ENCODE results near the gene KCTD4.

The KCTD4 gene

GRCh38 chr13:45220403-45220802, 19.6 kb upstream of the KCTD4 start:
- TF ChIP-seq CTCF (IDR thresholded peaks at IDR 0.05; ENCODE audit: low read depth, low read length, poor library complexity, severe bottlenecking) (no peak), EZH2phosphoT487 (IDR thresholded peaks at IDR 0.05; ENCODE audit: borderline replicate concordance, low read length) (no peak)
- no peaks in the 10 kb centered on the region for H3K9me3 ChIP-seq (ENCODE audit: control insufficient read depth, insufficient read depth, low read length)
- no peaks in the 10 kb centered on the region for H4K20me1 ChIP-seq (ENCODE audit: control insufficient read depth, insufficient read depth, low read depth, low read length)
- no peak overlapping the region for H3K27ac ChIP-seq (ENCODE audit: low read depth, low read length)
- H3K27me3 ChIP-seq (ENCODE audit: control insufficient read depth, low read length) = no peaks in the 10 kb centered on the region
- H3K4me2 ChIP-seq (ENCODE audit: low read length) = no peak overlapping the region
- no peaks in the 10 kb centered on the region for H3F3A ChIP-seq (ENCODE audit: control insufficient read depth, insufficient read depth)
- H3K4me1 ChIP-seq (ENCODE audit: control insufficient read depth, low read length) = no peaks in the 10 kb centered on the region
- H3K4me3 ChIP-seq (ENCODE audit: low read length) = no peak overlapping the region
- H3K36me3 ChIP-seq (ENCODE audit: control insufficient read depth, low read length) = no peaks in the 10 kb centered on the region
- H3K9me2 ChIP-seq (replicated peaks; ENCODE audit: control insufficient read depth, low read length) = no peaks in the 10 kb centered on the region
- no peaks in the 10 kb centered on the region for H3K79me2 ChIP-seq (ENCODE audit: control insufficient read depth, low read length)

- no peaks in the 10 kb centered on the region for H3K79me2 ChIP-seq (ENCODE audit: control insufficient read depth, low read length)
Observed at GRCh38 chr13:45219938-45220375, 19.1 kb upstream of the KCTD4 start.

GRCh38 chr13:45219123-45219891, 18.5 kb upstream of the KCTD4 start:
- no peaks in the 10 kb centered on the region for H3K4me1 ChIP-seq (ENCODE audit: control insufficient read depth, low read length)
- no peak overlapping the region for H3K4me2 ChIP-seq (ENCODE audit: low read length)
- H3K27ac ChIP-seq (ENCODE audit: low read depth, low read length) = no peak overlapping the region
- H3K36me3 ChIP-seq (ENCODE audit: control insufficient read depth, low read length) = no peaks in the 10 kb centered on the region; the same call in 1 of the 2 replicates
- H3K9me3 ChIP-seq (ENCODE audit: control insufficient read depth, insufficient read depth, low read length) = no peaks in the 10 kb centered on the region
- H3K4me3 ChIP-seq (ENCODE audit: low read length) = no peak overlapping the region
- no peaks in the 10 kb centered on the region for H3K79me2 ChIP-seq (ENCODE audit: control insufficient read depth, low read length)
- no peak for TF ChIP-seq EZH2phosphoT487 (IDR thresholded peaks at IDR 0.05; ENCODE audit: borderline replicate concordance, low read length)
- no peak for TF ChIP-seq CTCF (IDR thresholded peaks at IDR 0.05; ENCODE audit: low read depth, low read length, poor library complexity, severe bottlenecking)
- no peaks in the 10 kb centered on the region for H4K20me1 ChIP-seq (ENCODE audit: control insufficient read depth, insufficient read depth, low read depth, low read length)
- no peaks in the 10 kb centered on the region for H3K9me2 ChIP-seq (replicated peaks; ENCODE audit: control insufficient read depth, low read length)
- no peaks in the 10 kb centered on the region for H3F3A ChIP-seq (ENCODE audit: control insufficient read depth, insufficient read depth)
- no peaks in the 10 kb centered on the region for H3K27me3 ChIP-seq (ENCODE audit: control insufficient read depth, low read length)

More at GRCh38 chr13:45219938-45220375, 19.1 kb upstream of the KCTD4 start:
- TF ChIP-seq EZH2phosphoT487 (IDR thresholded peaks at IDR 0.05; ENCODE audit: borderline replicate concordance, low read length) (no peak), CTCF (IDR thresholded peaks at IDR 0.05; ENCODE audit: low read depth, low read length, poor library complexity, severe bottlenecking) (no peak)
- Histone ChIP-seq H3K27me3 (ENCODE audit: control insufficient read depth, low read length) (no peaks in the 10 kb centered on the region), H3K4me2 (ENCODE audit: low read length) (no peak overlapping the region), H3K4me3 (ENCODE audit: low read length) (no peak overlapping the region), H3K36me3 (ENCODE audit: control insufficient read depth, low read length) (no peaks in the 10 kb centered on the region; the same call in 1 of the 2 replicates), H3K9me3 (ENCODE audit: control insufficient read depth, insufficient read depth, low read length) (no peaks in the 10 kb centered on the region), H4K20me1 (ENCODE audit: control insufficient read depth, insufficient read depth, low read depth, low read length) (no peaks in the 10 kb centered on the region), H3K4me1 (ENCODE audit: control insufficient read depth, low read length) (no peaks in the 10 kb centered on the region), H3K9me2 (replicated peaks; ENCODE audit: control insufficient read depth, low read length) (no peaks in the 10 kb centered on the region), H3F3A (ENCODE audit: control insufficient read depth, insufficient read depth) (no peaks in the 10 kb centered on the region), H3K27ac (ENCODE audit: low read depth, low read length) (no peak overlapping the region)
